Hepatocyte (in vitro differentiated cells): ENCODE data around the gene NOL6. TPM values are rescaled to one million over a fixed set of nuclear protein-coding genes. Genes with fewer than 3 reads are reported as not detected.

Source experiments
- DNase-seq: peaks from one replicate; pipeline ENCODE4 v3.0.0-alpha.2; 2016; ENCODE audit warnings: low spot score
- H2AFZ ChIP-seq: fragments of 200-600 bp; sonication (generic); 2 replicates; pipeline ENCODE4 v1.6.0; 2016; ENCODE audit warnings: antibody characterized with exemption, mild to moderate bottlenecking
- H3K27ac ChIP-seq: fragments of 200-600 bp; sonication (generic); 2 replicates; pipeline ENCODE4 v1.5.1; 2016; ENCODE audit warnings: mild to moderate bottlenecking
- H3K27me3 ChIP-seq: fragments of 200-600 bp; sonication (generic); 2 replicates; pipeline ENCODE4 v1.6.1; 2016
- H3K36me3 ChIP-seq: fragments of 200-600 bp; sonication (generic); replicated peaks from 2 replicates; pipeline ENCODE4 v1.5.1; 2016; ENCODE audit warnings: low read depth; ENCODE audit not compliant: insufficient read depth
- H3K4me1 ChIP-seq: fragments of 200-600 bp; sonication (generic); 2 replicates; pipeline ENCODE4 v1.5.1; 2016; ENCODE audit warnings: mild to moderate bottlenecking, moderate library complexity; ENCODE audit not compliant: insufficient read depth
- H3K4me2 ChIP-seq: fragments of 200-600 bp; sonication (generic); 2 replicates; pipeline ENCODE4 v1.6.0; 2016
- H3K4me3 ChIP-seq: fragments of 200-600 bp; sonication (generic); 2 replicates; pipeline ENCODE4 v1.5.1; 2016; ENCODE audit warnings: mild to moderate bottlenecking
- H3K79me2 ChIP-seq: fragments of 200-600 bp; sonication (generic); 2 replicates; pipeline ENCODE4 v1.6.0; 2017; ENCODE audit warnings: mild to moderate bottlenecking
- H3K9me2 ChIP-seq: fragments of 200-600 bp; sonication (generic); replicated peaks from 2 replicates; pipeline ENCODE4 v1.6.0; 2017; ENCODE audit warnings: mild to moderate bottlenecking; ENCODE audit not compliant: insufficient read depth
- H3K9me3 ChIP-seq: fragments of 200-600 bp; sonication (generic); 2 replicates; pipeline ENCODE4 v1.5.1; 2016; ENCODE audit warnings: low read depth, mild to moderate bottlenecking
- H4K20me1 ChIP-seq: fragments of 200-600 bp; sonication (generic); 2 replicates; pipeline ENCODE4 v1.6.0; 2016; ENCODE audit warnings: mild to moderate bottlenecking; ENCODE audit not compliant: insufficient read depth, poor library complexity, severe bottlenecking
- CTCF ChIP-seq: fragments of 200-600 bp; sonication (generic); IDR thresholded peaks from 2 replicates; pipeline ENCODE4 v1.5.1; 2016; ENCODE audit warnings: antibody characterized with exemption, mild to moderate bottlenecking; ENCODE audit not compliant: poor library complexity
- EZH2 ChIP-seq: fragments of 200-600 bp; sonication (generic); IDR thresholded peaks from 2 replicates; pipeline ENCODE4 v1.6.1; 2016; ENCODE audit warnings: antibody characterized with exemption, mild to moderate bottlenecking, borderline replicate concordance
- EZH2phosphoT487 ChIP-seq: fragments of 200-600 bp; sonication (generic); IDR thresholded peaks from one replicate; pipeline ENCODE4 v1.6.1; 2018; ENCODE audit warnings: antibody characterized with exemption, mild to moderate bottlenecking, low read depth, moderate library complexity; ENCODE audit not compliant: unreplicated experiment, severe bottlenecking
- WGBS: methylation state at CpG from one replicate; pipeline ENCODE4 v1.1.6; 2016; ENCODE audit warnings: low lambda C conversion rate; ENCODE audit errors: missing lambda C conversion rate; 5-methylcytosine and 5-hydroxymethylcytosine counted together
- polyA plus RNA-seq: library from polyadenylated mRNA; unstranded; fragments of >200 nt; fragmentation: Nextera tagmentation; extraction: Ambion mirVana; gene quantifications from 2 replicates; pipeline ENCODE4 v1.2.1, GENCODE V29; 2016
- total RNA-seq: library from RNA; depleted of rRNA; stranded (reverse); fragments of >200 nt; gene quantifications from 2 replicates; pipeline ENCODE4 v1.2.3, GENCODE V29; 2014

The NOL6 gene
- total and polyA plus RNA-seq, 2 experiments from 2014 or later: 20.6 to 21.9 TPM

GRCh38 chr9:33438926-33439680 is 34.6 kb downstream of the NOL6 start:
- DNase-seq: no peak
- Histone ChIP-seq H3K27ac (no peak overlapping the region), H3K27me3 (no peaks in the 10 kb centered on the region), H3K4me1 (peaks cover 21% of the 10 kb centered on the region), H3K9me2 (no peaks in the 10 kb centered on the region), H4K20me1 (no peaks in the 10 kb centered on the region), H3K4me3 (no peak overlapping the region), H2AFZ (no peak overlapping the region), H3K79me2 (no peaks in the 10 kb centered on the region), H3K36me3 (no peaks in the 10 kb centered on the region), H3K9me3 (no peaks in the 10 kb centered on the region), H3K4me2 (no peak overlapping the region)
- WGBS: 67% methylated on average over 7 of the region's 7 CpGs
- TF ChIP-seq EZH2 (no peak), EZH2phosphoT487 (no peak), CTCF (no peak)

GRCh38 chr9:33437898-33438297 is 35.8 kb downstream of the NOL6 start:
- Histone ChIP-seq H3K4me3 (no peak overlapping the region), H2AFZ (no peak overlapping the region), H3K9me2 (no peaks in the 10 kb centered on the region), H3K27me3 (no peaks in the 10 kb centered on the region), H3K79me2 (no peaks in the 10 kb centered on the region), H3K27ac (no peak overlapping the region), H3K4me2 (no peak overlapping the region), H3K9me3 (no peaks in the 10 kb centered on the region), H3K36me3 (no peaks in the 10 kb centered on the region), H4K20me1 (no peaks in the 10 kb centered on the region), H3K4me1 (peaks cover 21% of the 10 kb centered on the region)
- TF ChIP-seq EZH2phosphoT487: no peak
- TF ChIP-seq EZH2: no peak
- TF ChIP-seq CTCF: no peak
- DNase-seq: no peak
- WGBS: 100% methylated on average over 1 of the region's 1 CpG

- peaks cover 21% of the 10 kb centered on the region for H3K4me1 ChIP-seq
- no peak overlapping the region for H3K4me2 ChIP-seq
- no peaks in the 10 kb centered on the region for H3K9me2 ChIP-seq
- H4K20me1 ChIP-seq: no peaks in the 10 kb centered on the region
- DNase-seq: no peak
- no peaks in the 10 kb centered on the region for H3K36me3 ChIP-seq
- H3K27ac ChIP-seq: no peak overlapping the region
- no peak overlapping the region for H3K4me3 ChIP-seq
- 81% methylated on average over 2 of the region's 2 CpGs for WGBS
- no peaks in the 10 kb centered on the region for H3K9me3 ChIP-seq
- no peak overlapping the region for H2AFZ ChIP-seq
- no peaks in the 10 kb centered on the region for H3K79me2 ChIP-seq
- TF ChIP-seq EZH2 (no peak), EZH2phosphoT487 (no peak), CTCF (no peak)
- no peaks in the 10 kb centered on the region for H3K27me3 ChIP-seq
Measured at GRCh38 chr9:33437205-33437604, 36.5 kb downstream of the NOL6 start.
